ENCODE results near the gene LAPTM5. TPM values are rescaled to one million over a fixed set of nuclear protein-coding genes. Genes with fewer than 3 reads are reported as not detected.

The LAPTM5 gene
- polyA plus RNA-seq, 3 donors: 1,019 to 1,669 (median 1,153) TPM

GRCh38 chr1:30778979-30779293, 21.4 kb upstream of the LAPTM5 start:
- Histone ChIP-seq H3K4me2 (replicated peaks; ENCODE audit: extremely low read depth, low read length, poor library complexity, severe bottlenecking) (no peak overlapping the region), H3K4me1 (ENCODE audit: control insufficient read depth in 1 of 2, insufficient read depth in 2 of 2, low read length in 2 of 2) (peaks cover 38 to 48% of the 10 kb centered on the region in 2 donors), H3K27me3 (ENCODE audit: control insufficient read depth in 2 of 2, insufficient read depth in 2 of 2, low read length in 2 of 2) (peaks cover 0 to 8% of the 10 kb centered on the region in 2 donors), H3K36me3 (replicated peaks in 1 of 2; ENCODE audit: control insufficient read depth in 1 of 2, insufficient read depth in 2 of 2, low read length in 2 of 2) (no peaks in the 10 kb centered on the region), H3K9ac (ENCODE audit: insufficient read depth, low read length, poor library complexity, severe bottlenecking) (no peak overlapping the region), H3K4me3 (replicated peaks in 1 of 3; ENCODE audit: low read depth in 2 of 3, low read length in 3 of 3) (no peak overlapping the region), H3K27ac (ENCODE audit: low read depth in 1 of 2, low read length in 2 of 2) (no peak overlapping the region), H2AFZ (ENCODE audit: insufficient read depth, low read depth, low read length, poor library complexity, severe bottlenecking) (no peak overlapping the region), H3K9me3 (replicated peaks in 1 of 2; ENCODE audit: control insufficient read depth in 1 of 2, insufficient read depth in 1 of 2, low read length in 2 of 2) (no peaks in the 10 kb centered on the region), H4K20me1 (ENCODE audit: insufficient read depth, low read length) (peaks cover 16% of the 10 kb centered on the region), H3K79me2 (ENCODE audit: insufficient read depth, low read length) (peaks cover 5% of the 10 kb centered on the region)
- Mint-ChIP-seq H3K27ac (no peak overlapping the region), H3K4me3 (peak overlapping the region in 1 of 2 donors; percentile 20), H3K9me3 (peaks cover 0 to 4% (median 0%) of the 10 kb centered on the region in 7 donors), H3K36me3 (no peaks in the 10 kb centered on the region), H3K27me3 (ENCODE audit: low read depth in 3 of 3) (peaks cover 3 to 7% (median 6%) of the 10 kb centered on the region in 3 donors), H3K4me1 (peaks cover 52% of the 10 kb centered on the region)
- WGBS (ENCODE audit: insufficient coverage): no CpG with 5 or more reads among the region's 6 CpGs
- TF ChIP-seq CTCF (IDR thresholded peaks at IDR 0.05): no peak
- no peak for DNase-seq
- intact Hi-C loops (cut with micrococcal nuclease): loop anchor here (2.0 to 5.0 kb wide), 4 partner anchors 20 to 57 kb away; partner anchors contain the start of gene MATN1 (in 1 of the 2)

- Mint-ChIP-seq H3K4me1 (peaks cover 51% of the 10 kb centered on the region), H3K9me3 (peaks cover 0 to 4% (median 0%) of the 10 kb centered on the region in 7 donors), H3K27me3 (ENCODE audit: low read depth in 3 of 3) (peaks cover 6 to 11% (median 8%) of the 10 kb centered on the region in 3 donors), H3K27ac (peak overlapping the region in 1 of 7 donors; percentile 32), H3K36me3 (no peaks in the 10 kb centered on the region), H3K4me3 (peak overlapping the region in 1 of 2 donors; percentile 26)
- H2AFZ ChIP-seq (ENCODE audit: insufficient read depth, low read depth, low read length, poor library complexity, severe bottlenecking): no peak overlapping the region
- H3K9me3 ChIP-seq (replicated peaks in 1 of 2; ENCODE audit: control insufficient read depth in 1 of 2, insufficient read depth in 1 of 2, low read length in 2 of 2): no peaks in the 10 kb centered on the region
- WGBS (ENCODE audit: insufficient coverage): 58% methylated on average over 2 of the region's 11 CpGs
- H3K9ac ChIP-seq (ENCODE audit: insufficient read depth, low read length, poor library complexity, severe bottlenecking): no peak overlapping the region
- no peak for TF ChIP-seq CTCF (IDR thresholded peaks at IDR 0.05)
- no peak overlapping the region for H3K4me3 ChIP-seq (replicated peaks in 1 of 3; ENCODE audit: low read depth in 2 of 3, low read length in 3 of 3)
- H3K79me2 ChIP-seq (ENCODE audit: insufficient read depth, low read length): peaks cover 5% of the 10 kb centered on the region
- peaks cover 32 to 42% of the 10 kb centered on the region in 2 donors for H3K4me1 ChIP-seq (ENCODE audit: control insufficient read depth in 1 of 2, insufficient read depth in 2 of 2, low read length in 2 of 2)
- no peak overlapping the region for H3K4me2 ChIP-seq (replicated peaks; ENCODE audit: extremely low read depth, low read length, poor library complexity, severe bottlenecking)
- H4K20me1 ChIP-seq (ENCODE audit: insufficient read depth, low read length): peaks cover 15% of the 10 kb centered on the region
- no peak overlapping the region for H3K27ac ChIP-seq (ENCODE audit: low read depth in 1 of 2, low read length in 2 of 2)
- no peaks in the 10 kb centered on the region for H3K36me3 ChIP-seq (replicated peaks in 1 of 2; ENCODE audit: control insufficient read depth in 1 of 2, insufficient read depth in 2 of 2, low read length in 2 of 2)
- intact Hi-C loops (cut with micrococcal nuclease): loop anchor here (2.0 to 5.0 kb wide), 4 partner anchors 20 to 56 kb away; partner anchors contain the start of gene MATN1 (in 1 of the 2)
- H3K27me3 ChIP-seq (ENCODE audit: control insufficient read depth in 2 of 2, insufficient read depth in 2 of 2, low read length in 2 of 2): peaks cover 0 to 8% of the 10 kb centered on the region in 2 donors
- peak in 2 of 3 donors; percentile 58 to 62 for DNase-seq
These were observed 20.8 kb upstream of the LAPTM5 start for GRCh38 chr1:30778154-30778978.
